Lung (tissue), 12 donors: ENCODE results near the gene LONP2. TPM values are rescaled to one million over a fixed set of nuclear protein-coding genes. Genes with fewer than 3 reads are reported as not detected.
"Not testable (repeated sequence)": the region's sequence is repeated elsewhere in the genome, so short reads cannot be mapped to it uniquely, and the experiment has no call there.

Experiments
- ATAC-seq: fragments of 200-7000 bp; cut with Tn5 transposase; one replicate; pipeline ENCODE4 v1.9.1; 2020; ENCODE audit warnings: moderate number of reproducible peaks; ENCODE audit not compliant: insufficient read depth, low FRiP score
- DNase-seq, 3 donors: peaks; one replicate each; pipeline ENCODE4 v3.0.0-alpha.2; 2013 to 2017
- H3K27ac ChIP-seq, 2 donors: one replicate each; pipeline ENCODE4 v1.5.1; 2013; ENCODE audit warnings: mild to moderate bottlenecking in 2 of 2, moderate library complexity in 2 of 2, control low read depth in 1 of 2, inconsistent platforms in 1 of 2, low read depth in 1 of 2, low read length in 1 of 2
- H3K27me3 ChIP-seq, 3 donors: one replicate each; pipeline ENCODE4 v1.5.1; 2013; ENCODE audit warnings: low read length in 2 of 3; ENCODE audit not compliant: control insufficient read depth in 3 of 3, insufficient read depth in 3 of 3
- H3K36me3 ChIP-seq, 4 donors: one replicate each; pipeline ENCODE4 v1.5.1; 2013; ENCODE audit warnings: low read length in 4 of 4, mild to moderate bottlenecking in 1 of 4, moderate library complexity in 1 of 4; ENCODE audit not compliant: control insufficient read depth in 4 of 4, insufficient read depth in 4 of 4
- H3K4me1 ChIP-seq, 5 donors: one replicate each; pipeline ENCODE4 v1.5.1; 2013; ENCODE audit warnings: low read length in 5 of 5, mild to moderate bottlenecking in 2 of 5, moderate library complexity in 1 of 5; ENCODE audit not compliant: control insufficient read depth in 5 of 5, insufficient read depth in 5 of 5
- H3K4me3 ChIP-seq: one replicate; pipeline ENCODE4 v1.5.1; 2013; ENCODE audit warnings: mild to moderate bottlenecking, control low read depth, moderate library complexity
- H3K9ac ChIP-seq, 2 donors: one replicate each; pipeline ENCODE4 v1.5.1; 2013; ENCODE audit warnings: low read length in 2 of 2, control low read depth in 1 of 2; ENCODE audit not compliant: insufficient read depth in 1 of 2
- H3K9me3 ChIP-seq, 4 donors: one replicate each; pipeline ENCODE4 v1.5.1; 2013; ENCODE audit warnings: low read length in 3 of 4, mild to moderate bottlenecking in 1 of 4, moderate library complexity in 1 of 4; ENCODE audit not compliant: control insufficient read depth in 4 of 4, insufficient read depth in 3 of 4
- CTCF ChIP-seq: IDR thresholded peaks from 2 replicates; pipeline ENCODE4 v1.5.1; 2012; ENCODE audit warnings: mild to moderate bottlenecking; ENCODE audit errors: control extremely low read depth, extremely low read depth
- WGBS, 2 donors: extraction: QIAGEN DNeasy Blood & Tissue Kit; methylation state at CpG; one replicate each; pipeline ENCODE4 v1.1.7; 2013; 5-methylcytosine and 5-hydroxymethylcytosine counted together
- polyA plus RNA-seq, 2 donors: library from polyadenylated mRNA; stranded (reverse); fragments of 200-250 nt; gene quantifications; one replicate each; pipeline ENCODE4 v1.2.1, GENCODE V29; 2013
- total RNA-seq, 2 donors: library from RNA; depleted of rRNA in 1 of 2; stranded (reverse); fragments of >200 nt in 1 of 2; gene quantifications; one replicate each; pipeline ENCODE4 v1.2.1, GENCODE V29; 2014 to 2021
- donor health status: control.
- donor health status: control.
- donor health status: Bipolar disorder and iron deficiency.
- donor health status: healthy.
- donor health status: DM: yes; HTN: yes; CAD: no.

LONP2 gene
- total and polyA plus RNA-seq, 4 donors: 20.7 to 81.5 (median 46.1) TPM

- WGBS, 2 donors: 53 to 59% methylated on average over 2 of the region's 2 CpGs
- no peaks in the 10 kb centered on the region for H3K36me3 ChIP-seq
These were observed 130.2 kb downstream of the LONP2 start for GRCh38 chr16:48374255-48374654.

GRCh38 chr16:48377301-48377700 is 133.2 kb downstream of the LONP2 start:
- DNase-seq, ATAC-seq, H3K9me3 ChIP-seq, H3K27me3 ChIP-seq, H3K36me3 ChIP-seq, H3K9ac ChIP-seq, H3K4me3 ChIP-seq, H3K27ac ChIP-seq: not testable (repeated sequence)
- 91% methylated on average over 7 of the region's 7 CpGs for WGBS, 2 donors
- peaks cover 16 to 65% (median 35%) of the 10 kb centered on the region in 5 donors for H3K4me1 ChIP-seq

More at GRCh38 chr16:48374255-48374654, 130.2 kb downstream of the LONP2 start:
- no peak for ATAC-seq
- Histone ChIP-seq H3K4me1 (peaks cover 7 to 49% (median 32%) of the 10 kb centered on the region in 5 donors), H3K27me3 (no peaks in the 10 kb centered on the region), H3K27ac (no peak overlapping the region), H3K4me3 (no peak overlapping the region), H3K9me3 (no peaks in the 10 kb centered on the region), H3K9ac (peak overlapping the region in 1 of 2 donors; percentile 17)
- DNase-seq: no peak
- no peak for TF ChIP-seq CTCF

GRCh38 chr16:48378276-48378675 is 134.2 kb downstream of the LONP2 start:
- WGBS, 2 donors: 51 to 66% methylated on average over 5 of the region's 5 CpGs
- Histone ChIP-seq H3K9me3 (no peaks in the 10 kb centered on the region), H3K9ac (no peak overlapping the region), H3K27me3 (no peaks in the 10 kb centered on the region), H3K36me3 (no peaks in the 10 kb centered on the region), H3K27ac (no peak overlapping the region), H3K4me3 (no peak overlapping the region), H3K4me1 (peaks cover 16 to 59% (median 25%) of the 10 kb centered on the region in 5 donors)
- ATAC-seq (no peak), DNase-seq (no peak)
- TF ChIP-seq CTCF: no peak

- peak overlapping the region in 1 of 2 donors; percentile 43 for H3K9ac ChIP-seq
- no peaks in the 10 kb centered on the region for H3K27me3 ChIP-seq
- H3K4me3 ChIP-seq: no peak overlapping the region
- peak; percentile 47 for ATAC-seq
- 52 to 61% methylated on average over 1 of the region's 1 CpG for WGBS, 2 donors
- no peaks in the 10 kb centered on the region for H3K9me3 ChIP-seq
- H3K36me3 ChIP-seq: no peaks in the 10 kb centered on the region
- TF ChIP-seq CTCF: no peak
- H3K4me1 ChIP-seq: peaks cover 16 to 53% (median 22%) of the 10 kb centered on the region in 5 donors
- peak overlapping the region in 1 of 2 donors; percentile 15 for H3K27ac ChIP-seq
- no peak for DNase-seq
These were observed 134.7 kb downstream of the LONP2 start for GRCh38 chr16:48378836-48379235.
